Umbilical cord (tissue), 2 donors: ENCODE data around the gene PEX10. TPM values are rescaled to one million over a fixed set of nuclear protein-coding genes. Genes with fewer than 3 reads are reported as not detected.

Source experiments
- DNase-seq: peaks from one replicate; pipeline ENCODE4 v3.0.0-alpha.2; 2015; ENCODE audit warnings: low spot score
- total RNA-seq: library from RNA; depleted of rRNA; stranded (reverse); fragments of >200 nt; gene quantifications from one replicate; pipeline ENCODE4 v1.2.3, GENCODE V29; 2014; ENCODE audit warnings: low replicate concordance; ENCODE audit not compliant: insufficient read depth

The PEX10 gene
- total RNA-seq, 1 donor from 2014 or later: 22.6 TPM

DNA sequence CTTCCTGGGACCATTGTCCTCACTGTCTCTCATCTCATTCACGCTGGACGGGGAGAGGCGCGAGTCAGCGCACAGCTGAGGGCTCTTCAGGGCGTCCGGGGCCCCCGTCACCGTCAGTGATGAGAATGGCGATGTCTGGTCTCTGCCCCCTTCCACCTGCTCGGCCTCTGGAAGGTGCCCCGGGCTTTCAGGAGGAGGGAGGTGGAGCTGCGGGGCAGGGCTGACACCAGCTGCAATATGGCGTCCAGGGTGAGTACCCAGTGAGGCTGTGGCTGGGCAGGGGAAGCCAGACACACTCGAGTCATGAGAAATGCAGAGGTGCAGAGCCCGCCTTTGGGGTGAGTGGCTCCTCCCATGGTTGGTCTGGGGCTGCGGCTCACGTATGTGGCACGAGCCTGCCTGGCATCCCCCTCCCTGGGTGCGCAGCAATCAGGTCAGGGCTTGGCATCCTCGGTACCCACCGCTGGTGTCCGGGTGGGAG lies 36.1 kb downstream of the PEX10 start:
- no peak for DNase-seq

DNA sequence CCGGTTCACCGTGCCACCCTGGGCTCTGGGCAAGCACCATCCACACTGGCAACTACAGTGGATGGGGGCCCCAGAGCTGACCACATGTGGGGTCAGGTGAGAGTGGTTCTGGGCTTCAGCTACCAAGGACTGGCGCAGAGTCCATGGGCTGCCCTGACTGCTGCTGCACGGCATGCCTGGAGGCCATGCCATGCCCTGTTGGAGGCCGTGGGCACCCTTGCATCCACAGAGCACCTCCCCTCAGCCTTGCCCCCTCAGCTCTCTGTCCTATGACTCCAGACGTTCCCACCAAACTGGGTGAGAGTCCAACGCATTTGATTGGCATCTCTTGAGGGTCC lies 36.5 kb downstream of the PEX10 start:
- no peak for DNase-seq

DNA sequence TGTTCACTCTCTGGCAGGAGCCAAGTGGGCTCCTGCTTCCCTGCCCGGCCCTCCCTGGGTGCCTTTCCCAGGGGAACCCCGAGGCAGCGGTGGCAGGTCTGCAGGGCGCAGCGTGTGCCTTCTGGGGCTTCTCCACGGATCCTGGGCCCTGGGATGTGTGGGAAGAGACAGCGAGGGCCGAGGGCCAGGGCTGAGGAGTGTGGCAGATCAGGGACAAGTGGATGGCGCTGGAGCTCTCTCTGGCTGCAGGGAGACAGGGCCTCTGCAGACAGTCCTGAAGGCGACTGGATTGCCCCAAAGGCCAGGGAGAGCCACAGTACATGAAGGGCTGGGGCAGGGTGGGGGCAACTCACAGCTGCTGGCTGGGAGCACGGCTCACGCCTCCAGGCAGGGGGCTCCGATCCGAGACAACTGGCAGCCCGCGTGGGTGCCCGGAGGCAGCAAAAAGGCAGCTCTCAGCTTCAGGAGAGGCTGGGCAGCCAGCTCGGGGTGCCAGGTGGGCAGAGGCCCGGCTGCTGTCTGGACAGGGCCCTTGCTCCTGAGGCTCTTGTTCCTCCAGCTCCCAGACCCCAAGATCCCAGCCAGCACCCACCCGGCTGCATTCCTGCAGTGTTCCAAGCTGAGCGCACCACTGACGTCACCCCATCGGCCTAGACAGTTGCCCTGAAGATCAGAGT lies 37.0 kb downstream of the PEX10 start:
- DNase-seq: no peak

DNA sequence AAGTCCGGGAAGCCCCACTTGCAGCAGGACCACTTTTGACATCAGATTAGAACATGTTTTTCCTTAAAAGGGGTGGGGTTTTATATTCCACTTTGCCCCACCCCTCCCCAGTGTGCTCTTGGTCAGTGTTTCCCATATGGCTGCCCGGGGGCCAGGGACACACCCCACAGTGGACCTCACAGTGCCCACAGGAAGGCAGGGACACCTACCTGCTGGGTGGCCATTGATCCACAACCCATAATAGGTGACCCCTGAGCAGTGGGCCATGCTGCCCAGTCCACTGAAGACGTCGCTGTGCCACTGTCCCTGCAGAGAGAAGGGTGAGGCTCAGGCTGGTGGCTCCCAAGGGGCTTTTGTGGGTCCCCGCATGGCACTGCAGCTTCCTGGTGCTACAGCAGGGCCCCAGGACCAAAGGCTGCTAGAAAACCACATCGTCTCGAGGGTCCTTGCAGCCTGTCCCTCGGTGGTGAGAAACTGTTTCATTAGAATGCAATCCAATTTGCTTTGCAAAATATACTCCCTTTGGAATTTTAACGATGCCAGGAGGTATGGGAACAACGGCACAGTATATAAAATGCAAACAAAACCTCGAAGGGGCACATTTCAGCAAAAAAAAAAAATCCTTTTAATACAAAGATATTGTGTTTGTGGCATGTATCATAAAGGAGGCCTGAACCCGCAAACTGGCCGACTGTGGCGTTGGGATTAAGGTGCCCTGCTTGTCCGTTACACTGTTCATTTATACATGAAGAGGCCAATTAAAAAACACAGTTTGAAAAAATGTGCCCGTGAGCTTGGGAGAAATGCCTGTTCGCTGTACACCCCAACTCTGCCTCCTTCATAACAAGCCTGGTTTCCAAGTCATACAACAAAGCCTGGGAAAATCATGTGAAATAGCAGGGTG lies 37.9 kb downstream of the PEX10 start:
- no peak for DNase-seq

DNA sequence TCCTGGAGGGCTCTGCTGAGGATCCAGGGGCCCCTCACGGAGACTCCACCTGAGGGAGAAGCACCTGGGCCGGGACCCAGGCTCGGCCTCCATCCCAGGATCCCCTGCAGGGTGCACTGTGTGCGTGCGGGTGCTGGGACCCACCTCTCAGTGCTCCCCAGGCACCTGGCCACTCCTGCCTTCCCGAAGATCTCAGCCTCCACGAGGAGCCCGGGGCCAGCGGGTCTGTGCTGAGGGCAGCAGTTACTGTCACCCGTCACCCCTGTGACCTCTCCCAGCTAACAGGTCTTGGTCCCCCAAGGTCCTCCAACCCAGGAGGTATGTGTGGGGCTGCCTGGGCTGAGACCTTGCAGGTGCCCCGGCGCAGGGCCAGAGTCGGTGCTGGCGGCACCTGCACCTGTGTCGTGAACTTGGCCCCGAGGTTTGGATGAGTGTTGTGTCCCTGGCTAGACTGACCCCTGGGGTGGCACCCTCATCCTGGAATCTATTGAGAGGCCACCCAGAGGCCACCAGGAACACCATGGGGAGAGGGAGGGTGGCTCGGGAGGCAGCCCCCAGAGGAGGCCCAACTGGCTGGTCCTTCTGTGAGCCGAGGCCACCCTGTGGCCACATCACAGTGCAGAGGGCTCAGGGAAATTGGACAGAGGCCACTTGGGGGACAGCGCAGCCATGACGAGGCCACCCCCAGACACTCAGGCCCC lies 38.7 kb downstream of the PEX10 start:
- DNase-seq: no peak

DNA sequence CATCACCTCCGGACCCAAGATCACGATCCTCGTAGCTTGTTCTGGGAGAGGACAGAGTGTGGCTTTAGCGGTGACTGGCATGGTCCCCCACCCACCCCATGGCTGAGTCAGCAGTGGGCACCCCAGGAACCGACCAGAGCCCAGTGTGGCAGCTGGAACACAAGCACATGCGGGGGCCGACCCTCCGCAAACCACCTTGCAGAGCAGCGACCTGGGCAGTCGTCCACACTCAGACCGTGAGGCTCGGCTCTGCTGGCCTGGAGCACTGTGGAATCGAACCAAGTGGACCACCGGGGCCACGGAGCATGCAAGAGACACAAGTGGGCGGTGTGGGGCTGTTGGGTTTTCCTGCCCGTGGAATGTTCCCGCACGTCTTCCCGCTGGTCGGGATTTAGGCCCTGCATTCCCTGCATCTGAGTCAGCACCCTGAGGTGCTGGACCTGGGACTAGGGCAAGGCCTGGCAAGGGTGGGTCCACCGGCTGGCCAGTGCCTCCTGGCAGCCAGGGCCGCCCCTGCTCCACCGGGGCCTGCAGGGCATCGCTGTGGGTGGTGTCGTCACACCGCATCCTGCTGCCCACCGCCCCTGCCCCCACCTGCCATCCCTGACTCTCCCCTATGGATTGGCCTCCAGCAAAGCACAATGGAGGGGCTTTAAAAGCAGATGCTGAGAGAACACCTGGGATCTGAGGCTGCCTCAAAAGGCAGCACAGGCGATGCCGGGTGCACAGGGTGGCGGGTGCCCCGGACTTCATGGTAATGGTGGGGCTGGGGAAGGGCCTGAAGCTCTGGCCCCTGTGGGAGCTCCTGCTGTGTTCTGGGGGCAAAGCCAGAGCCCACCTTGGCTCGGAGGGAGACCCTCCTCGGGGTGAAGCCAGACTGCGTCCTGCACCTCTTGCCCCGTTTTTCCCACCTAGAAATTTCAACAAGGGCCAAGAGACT lies 39.5 kb downstream of the PEX10 start:
- DNase-seq: no peak

DNA sequence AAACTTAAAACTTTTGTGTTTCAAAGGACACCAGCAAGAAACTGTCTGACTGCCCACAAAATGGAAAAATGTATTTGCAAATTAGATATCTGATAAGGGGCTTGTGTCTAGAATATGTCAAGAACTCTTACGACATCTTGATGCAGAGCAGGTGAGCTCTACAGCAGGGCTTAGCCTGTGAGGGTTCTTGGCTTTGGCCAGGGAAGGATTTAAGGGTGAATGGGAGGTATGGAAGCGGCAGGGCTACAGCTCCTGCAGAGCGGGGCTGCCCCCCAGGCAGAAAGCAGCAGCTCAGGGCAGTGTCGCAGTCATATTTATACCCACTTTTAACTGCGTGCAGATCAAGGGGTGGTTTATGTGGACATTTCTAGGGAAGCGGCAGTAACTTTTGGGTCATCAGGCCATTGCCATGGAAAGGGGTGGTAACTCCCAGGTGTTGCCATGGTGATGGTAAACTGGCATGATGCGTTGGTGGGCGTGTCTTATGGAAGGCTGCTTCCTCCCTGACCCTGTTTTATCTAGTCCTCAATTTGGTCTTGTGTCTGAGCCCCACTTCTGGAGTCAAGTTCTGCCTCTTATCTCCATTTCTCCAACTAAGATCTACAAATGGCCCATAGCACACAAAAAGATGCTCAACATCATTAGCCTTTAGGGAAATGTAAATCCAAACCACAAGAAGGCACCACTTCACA lies 44.2 kb downstream of the PEX10 start:
- DNase-seq: no peak

DNA sequence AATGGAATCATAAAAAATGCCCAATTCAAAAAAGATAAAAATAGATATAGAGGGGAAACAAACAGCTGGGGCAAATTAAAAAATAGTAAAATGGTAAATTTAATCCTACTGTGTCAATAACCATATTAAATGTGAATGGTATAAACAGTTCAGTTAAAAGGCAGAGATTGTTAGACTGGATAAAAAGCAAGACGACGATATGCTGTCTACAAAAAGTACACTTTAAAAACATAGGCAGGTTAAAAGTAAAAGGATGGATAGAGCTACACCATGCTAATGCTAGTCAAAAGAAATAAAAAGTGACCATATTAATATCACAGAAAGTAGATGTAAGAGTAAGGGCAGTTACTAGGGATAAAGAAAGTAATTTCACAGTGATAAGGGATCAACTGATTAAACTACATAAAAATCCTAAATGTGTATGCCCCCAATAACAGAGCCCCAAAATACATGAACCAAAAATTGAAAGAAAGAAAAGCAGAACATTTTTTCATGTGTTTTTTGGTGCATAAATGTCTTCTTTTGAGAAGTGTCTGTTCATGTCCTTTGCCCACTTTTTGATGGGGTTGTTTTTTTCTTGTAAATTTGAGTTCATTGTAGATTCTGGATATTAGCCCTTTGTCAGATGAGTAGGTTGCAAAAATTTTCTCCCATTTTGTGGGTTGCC lies 48.4 kb downstream of the PEX10 start:
- no peak for DNase-seq

DNA sequence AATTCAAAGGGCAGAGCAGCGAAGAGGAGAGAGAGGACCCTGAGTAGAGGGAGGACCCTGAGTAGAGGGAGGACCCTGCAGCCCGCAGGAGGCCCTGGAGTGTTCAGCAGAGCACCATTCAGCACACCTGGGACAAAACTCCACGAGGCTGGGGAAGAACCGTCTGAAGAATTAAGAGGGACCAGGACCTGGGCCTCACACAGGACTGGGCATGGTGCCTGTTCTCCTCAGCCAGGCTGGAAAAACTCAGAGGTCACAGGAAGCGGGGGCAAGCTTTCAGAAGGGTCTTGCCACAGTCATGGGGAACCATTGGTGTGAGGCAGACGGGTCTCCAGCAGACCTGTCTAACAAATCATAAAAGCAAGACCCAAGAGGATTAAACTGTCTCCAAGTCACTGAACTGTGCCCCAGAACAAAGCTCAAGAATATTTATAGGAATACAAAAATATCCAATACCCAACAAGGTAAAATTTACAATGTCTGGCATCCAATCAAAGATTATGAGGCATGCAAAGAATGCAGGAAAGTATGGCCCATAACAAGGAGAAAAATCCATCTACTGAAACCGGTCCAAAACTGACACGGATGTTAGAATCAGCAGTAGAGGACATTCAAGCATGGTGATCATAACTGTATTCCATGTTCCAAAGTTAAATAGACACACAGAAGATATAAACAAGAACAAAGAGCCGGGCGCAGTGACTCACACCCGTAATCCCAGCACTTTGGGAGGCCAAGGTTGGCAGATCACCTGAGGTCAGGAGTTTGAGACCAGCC lies 51.6 kb downstream of the PEX10 start:
- DNase-seq: no peak

DNA sequence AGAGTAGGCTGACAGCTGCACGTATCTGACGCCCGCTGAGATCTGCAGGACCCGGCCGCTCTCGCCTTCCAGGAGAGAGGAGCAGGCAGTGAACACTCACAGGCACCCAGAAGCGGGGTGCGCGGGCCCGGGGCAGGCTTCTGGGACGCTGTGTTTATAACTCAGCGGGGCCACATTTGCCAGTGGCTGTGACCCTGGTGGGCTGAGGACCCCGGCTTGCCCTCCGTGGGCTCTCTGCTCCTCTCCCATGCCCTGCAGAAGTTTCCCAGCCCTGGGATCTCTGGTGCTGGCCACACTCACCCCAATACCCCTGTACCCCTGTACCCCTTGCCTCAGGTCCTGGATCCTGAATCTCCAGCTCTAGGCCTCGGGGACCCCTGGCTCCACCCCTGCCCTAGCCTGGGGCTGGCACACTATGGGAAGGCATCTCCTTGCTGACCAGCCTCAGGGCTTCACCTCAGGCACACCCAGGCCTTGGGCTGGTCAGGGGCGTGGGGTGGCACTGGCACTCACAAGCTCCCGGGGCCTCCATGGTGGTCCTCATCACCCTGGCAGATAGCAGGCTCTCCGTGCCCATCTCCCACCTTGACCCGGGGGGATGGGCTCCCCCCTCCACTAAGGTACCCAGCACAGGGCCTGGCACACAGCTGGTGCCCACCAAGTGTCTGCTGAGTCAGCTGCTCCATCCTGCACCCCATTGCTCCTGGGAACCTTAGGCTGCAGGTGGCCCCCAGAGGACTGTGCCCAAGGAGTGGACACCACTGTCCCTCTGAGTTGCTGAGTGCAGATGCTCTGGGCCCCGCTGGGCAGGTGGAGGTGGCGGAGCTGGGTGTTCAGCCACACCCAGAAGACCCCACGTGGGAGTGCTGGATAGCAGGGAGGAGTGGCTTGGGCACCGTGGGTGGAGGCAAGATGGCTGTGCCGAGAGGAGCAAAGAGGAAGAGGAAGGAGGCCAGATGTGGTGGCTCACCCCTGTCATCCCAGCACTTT lies 53.4 kb downstream of the PEX10 start:
- no peak for DNase-seq

DNA sequence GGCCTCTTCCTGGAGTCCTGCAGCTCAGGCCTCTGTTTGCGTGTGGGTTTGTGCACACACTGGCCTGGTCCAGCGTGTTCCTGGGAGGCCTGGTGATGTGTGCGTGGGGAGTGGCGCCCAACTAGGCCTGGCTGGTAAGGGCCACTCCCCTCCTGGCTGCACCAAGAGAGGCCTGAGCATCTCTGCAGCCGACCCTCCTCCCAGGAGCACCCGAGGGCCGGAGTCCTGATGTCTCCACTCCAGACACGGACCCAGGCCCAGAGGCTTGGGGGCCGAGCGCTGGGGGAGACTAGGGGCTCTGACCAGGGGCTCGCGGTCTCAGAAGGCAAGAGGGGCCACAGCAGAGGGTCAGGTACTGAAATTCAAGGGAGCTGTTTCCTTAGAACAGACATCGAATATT lies 54.3 kb downstream of the PEX10 start:
- no peak for DNase-seq

DNA sequence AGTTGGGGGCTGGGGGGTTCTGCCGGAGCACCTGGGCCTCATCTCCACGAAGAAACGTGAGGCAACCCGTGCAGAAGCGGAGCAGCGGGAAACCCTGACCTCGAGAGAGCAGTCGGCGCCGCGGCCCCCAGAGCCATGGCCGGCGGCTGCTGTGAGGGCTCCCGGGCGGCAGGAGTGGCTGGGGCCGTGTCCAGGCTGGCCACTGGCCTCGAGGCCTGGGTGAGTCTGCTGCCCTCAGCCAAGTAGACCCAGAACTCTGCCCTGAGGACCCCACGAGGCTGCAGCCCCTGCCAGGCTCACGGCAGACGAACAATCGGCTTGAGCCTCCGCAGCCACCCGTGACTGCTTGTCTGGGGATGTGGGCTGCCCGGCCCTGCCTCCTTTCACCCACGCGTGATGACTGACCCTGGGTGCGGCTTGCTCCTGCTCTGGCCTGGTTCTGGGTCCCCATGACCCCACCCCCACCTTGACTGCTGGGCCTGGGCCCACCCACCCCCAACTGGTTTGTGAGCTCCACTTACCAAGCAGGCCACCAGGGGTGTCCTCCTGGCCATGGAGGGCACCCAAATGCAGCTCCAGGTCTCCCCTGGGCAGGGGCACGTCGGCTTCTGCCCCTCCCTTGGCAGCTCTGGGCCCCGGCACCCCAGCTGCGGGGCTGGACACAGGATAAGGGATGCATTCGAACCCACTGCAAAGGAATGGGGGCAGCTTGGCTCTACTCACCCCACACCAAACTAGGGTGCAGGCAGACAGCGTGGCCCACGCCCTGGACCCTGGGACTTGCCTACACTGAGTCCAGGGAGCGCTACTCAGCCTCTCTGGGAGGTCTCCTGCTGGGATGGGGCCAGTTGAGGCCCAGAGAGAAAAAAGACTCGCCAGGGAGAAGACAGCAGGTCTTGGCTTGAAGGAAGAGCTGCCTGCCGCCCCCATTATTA lies 55.2 kb downstream of the PEX10 start:
- DNase-seq: no peak

DNA sequence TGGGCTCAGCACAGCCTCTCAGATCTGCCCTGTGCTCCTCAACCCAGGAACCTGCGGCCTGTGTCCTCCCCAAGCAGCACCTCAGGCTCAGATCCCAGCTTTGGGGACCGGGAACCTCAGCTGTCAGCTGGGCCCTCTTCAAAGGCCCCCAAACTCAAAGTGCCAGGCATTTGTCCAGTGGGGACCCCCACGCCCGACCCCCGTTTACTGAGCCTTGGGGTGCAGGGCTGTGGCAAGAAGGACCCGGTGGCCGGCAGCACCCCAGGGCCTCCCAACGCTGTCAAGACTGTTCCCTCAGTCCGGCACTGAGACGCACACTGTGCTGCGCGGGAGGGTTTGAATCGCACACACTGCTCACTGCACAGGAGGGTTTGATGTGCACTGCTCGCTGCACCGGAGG lies 56.0 kb downstream of the PEX10 start:
- DNase-seq: no peak

DNA sequence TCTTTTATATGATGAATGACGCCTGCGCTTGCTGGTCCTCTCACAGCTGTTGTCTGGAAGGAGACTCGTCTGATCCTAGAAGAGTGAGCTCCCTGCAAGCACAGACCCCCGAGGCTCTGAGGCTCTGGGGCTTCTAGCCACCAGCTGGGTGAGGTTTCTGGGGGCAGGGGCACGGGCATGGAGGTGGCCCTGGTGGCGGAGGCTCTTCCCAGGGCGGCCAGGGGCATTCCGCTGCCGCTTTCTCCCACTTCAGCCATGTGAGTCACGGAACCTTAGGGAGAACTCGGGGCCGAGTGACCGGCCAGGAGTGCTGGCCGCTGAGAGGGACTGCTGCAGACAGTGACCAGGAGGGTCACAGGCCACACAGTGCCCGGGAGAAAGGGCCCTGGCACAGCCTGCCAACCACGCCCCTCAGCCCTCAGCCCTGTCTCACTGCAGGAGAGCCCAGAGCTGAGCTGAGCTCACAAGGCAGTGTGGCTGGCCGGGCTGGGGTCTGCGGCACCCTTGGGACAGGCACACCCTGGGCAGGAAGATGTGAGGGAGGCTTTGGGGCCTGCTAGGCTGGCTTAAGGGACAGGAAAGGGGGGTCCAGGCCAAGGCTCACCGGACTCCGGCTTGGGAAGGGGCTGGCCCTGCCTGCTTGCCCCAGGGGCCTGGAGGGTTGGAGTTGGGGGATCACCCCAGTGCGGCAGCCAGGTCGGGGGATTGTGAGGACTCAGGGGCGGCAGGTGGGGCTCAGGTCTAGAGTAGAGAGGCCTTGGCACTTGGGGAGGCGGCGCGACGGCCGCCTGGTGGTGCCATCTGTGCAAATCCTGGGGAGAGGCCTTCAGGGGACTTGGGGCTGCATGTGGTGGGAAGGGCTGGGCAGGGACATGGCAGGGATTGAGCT lies 56.7 kb downstream of the PEX10 start:
- DNase-seq: no peak

DNA sequence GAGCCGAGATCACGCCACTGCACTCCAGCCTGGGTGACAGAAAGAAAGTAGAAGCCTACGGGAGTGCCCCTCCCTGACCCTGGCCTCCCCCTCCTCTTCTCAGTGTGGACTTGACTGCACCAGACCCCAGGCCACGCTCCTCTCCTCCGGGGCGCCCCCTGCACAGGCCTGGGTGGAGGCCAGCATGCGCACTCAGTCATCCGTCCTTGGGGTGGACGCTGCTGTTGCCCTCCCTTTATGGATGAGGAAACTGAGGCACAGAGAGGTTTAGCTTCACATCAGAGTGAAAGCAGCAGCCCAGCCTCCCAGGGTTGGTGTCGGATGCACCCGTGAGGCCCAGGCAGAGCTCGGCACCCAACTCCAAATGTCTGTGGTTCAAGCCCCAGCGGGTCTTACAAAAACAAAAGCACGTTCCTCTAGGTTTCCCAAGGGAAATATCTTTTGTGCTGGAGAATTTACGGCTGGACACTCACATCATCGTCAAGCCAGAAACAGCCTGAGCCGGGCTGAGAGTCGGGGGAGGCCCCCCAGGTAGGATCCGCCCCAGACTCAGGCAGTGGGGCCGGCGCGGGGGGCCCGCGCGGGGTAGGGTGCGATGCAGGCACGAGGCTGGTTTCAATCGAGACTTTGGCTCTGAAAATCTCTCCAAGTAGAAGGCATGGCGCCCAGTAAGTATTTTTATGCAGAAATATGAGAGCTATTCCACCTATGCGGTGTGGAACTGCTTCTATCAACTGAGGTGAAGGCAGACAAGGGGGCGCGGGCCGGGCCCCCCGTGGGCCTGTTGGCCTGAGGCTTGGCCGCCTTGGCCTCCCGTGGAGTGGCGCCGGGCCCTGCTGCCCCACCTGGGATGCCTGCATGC lies 57.6 kb downstream of the PEX10 start:
- DNase-seq: peak; percentile 19
